ENCODE data around the gene RPL19.
A peak's percentile ranks its signal among the peaks of the same experiment; 100 is the strongest.

The RPL19 gene

GRCh38 chr17:39194985-39195524 is 5.0 kb upstream of the RPL19 start:
- no peak overlapping the region for H2AFZ ChIP-seq (ENCODE audit: low read depth, low read length)
- no peak overlapping the region for H3K27ac ChIP-seq (ENCODE audit: low read length)
- TF ChIP-seq CTCF (IDR thresholded peaks at IDR 0.05; ENCODE audit: low read depth, low read length) (no peak), EZH2phosphoT487 (IDR thresholded peaks at IDR 0.05; ENCODE audit: low read depth) (no peak)
- H3K79me2 ChIP-seq (ENCODE audit: low read length) = peaks cover 14% of the 10 kb centered on the region
- no peak overlapping the region for H3K9ac ChIP-seq (ENCODE audit: low read length)
- H3K9me3 ChIP-seq (ENCODE audit: insufficient read depth, low read length) = no peaks in the 10 kb centered on the region
- no peak overlapping the region for H3K4me2 ChIP-seq (ENCODE audit: low read length)
- no peaks in the 10 kb centered on the region for H4K20me1 ChIP-seq (ENCODE audit: insufficient read depth, low read length)
- H3K4me1 ChIP-seq (ENCODE audit: low read length) = peaks cover 18% of the 10 kb centered on the region
- no peaks in the 10 kb centered on the region for H3K36me3 ChIP-seq (replicated peaks; ENCODE audit: low read depth, low read length)
- H3K27me3 ChIP-seq (ENCODE audit: low read depth, low read length) = no peaks in the 10 kb centered on the region
- H3K4me3 ChIP-seq (ENCODE audit: low read length) = no peak overlapping the region

- no peak overlapping the region for H3K4me3 ChIP-seq (ENCODE audit: low read length)
Measured at GRCh38 chr17:39195568-39196160, 4.4 kb upstream of the RPL19 start.

GRCh38 chr17:39196241-39196807 is 3.8 kb upstream of the RPL19 start:
- Histone ChIP-seq H3K4me2 (ENCODE audit: low read length) (peak overlapping the region; percentile 99), H3K36me3 (replicated peaks; ENCODE audit: low read depth, low read length) (peaks cover 9% of the 10 kb centered on the region), H2AFZ (ENCODE audit: low read depth, low read length) (no peak overlapping the region), H3K27me3 (ENCODE audit: low read depth, low read length) (no peaks in the 10 kb centered on the region), H3K4me3 (ENCODE audit: low read length) (peak overlapping the region; percentile 79), H3K9me3 (ENCODE audit: insufficient read depth, low read length) (no peaks in the 10 kb centered on the region), H3K9ac (ENCODE audit: low read length) (peak overlapping the region; percentile 36; the same call in 1 of the 2 replicates), H4K20me1 (ENCODE audit: insufficient read depth, low read length) (no peaks in the 10 kb centered on the region), H3K4me1 (ENCODE audit: low read length) (peaks cover 23% of the 10 kb centered on the region), H3K79me2 (ENCODE audit: low read length) (peaks cover 27% of the 10 kb centered on the region), H3K27ac (ENCODE audit: low read length) (no peak overlapping the region)
- TF ChIP-seq CTCF (IDR thresholded peaks at IDR 0.05; ENCODE audit: low read depth, low read length) = no peak
- no peak for TF ChIP-seq EZH2phosphoT487 (IDR thresholded peaks at IDR 0.05; ENCODE audit: low read depth)

More at GRCh38 chr17:39195568-39196160, 4.4 kb upstream of the RPL19 start:
- H3K4me1 ChIP-seq (ENCODE audit: low read length) = peaks cover 18% of the 10 kb centered on the region
- H3K9ac ChIP-seq (ENCODE audit: low read length) = no peak overlapping the region
- H3K79me2 ChIP-seq (ENCODE audit: low read length) = peaks cover 20% of the 10 kb centered on the region
- no peak overlapping the region for H2AFZ ChIP-seq (ENCODE audit: low read depth, low read length)
- H3K4me2 ChIP-seq (ENCODE audit: low read length) = no peak overlapping the region
- no peak overlapping the region for H3K27ac ChIP-seq (ENCODE audit: low read length)
- H3K27me3 ChIP-seq (ENCODE audit: low read depth, low read length) = no peaks in the 10 kb centered on the region
- no peaks in the 10 kb centered on the region for H4K20me1 ChIP-seq (ENCODE audit: insufficient read depth, low read length)
- H3K36me3 ChIP-seq (replicated peaks; ENCODE audit: low read depth, low read length) = peaks cover 3% of the 10 kb centered on the region
- H3K9me3 ChIP-seq (ENCODE audit: insufficient read depth, low read length) = no peaks in the 10 kb centered on the region
- TF ChIP-seq CTCF (IDR thresholded peaks at IDR 0.05; ENCODE audit: low read depth, low read length) (no peak), EZH2phosphoT487 (IDR thresholded peaks at IDR 0.05; ENCODE audit: low read depth) (no peak)

GRCh38 chr17:39196808-39197291 is 3.2 kb upstream of the RPL19 start:
- Histone ChIP-seq H3K9me3 (ENCODE audit: insufficient read depth, low read length) (no peaks in the 10 kb centered on the region), H3K27me3 (ENCODE audit: low read depth, low read length) (no peaks in the 10 kb centered on the region), H3K79me2 (ENCODE audit: low read length) (peaks cover 32% of the 10 kb centered on the region), H3K9ac (ENCODE audit: low read length) (peak overlapping the region; percentile 64), H4K20me1 (ENCODE audit: insufficient read depth, low read length) (no peaks in the 10 kb centered on the region), H3K4me2 (ENCODE audit: low read length) (peak overlapping the region; percentile 99), H3K4me3 (ENCODE audit: low read length) (peak overlapping the region; percentile 79), H3K27ac (ENCODE audit: low read length) (no peak overlapping the region), H3K36me3 (replicated peaks; ENCODE audit: low read depth, low read length) (peaks cover 12% of the 10 kb centered on the region), H2AFZ (ENCODE audit: low read depth, low read length) (no peak overlapping the region), H3K4me1 (ENCODE audit: low read length) (peaks cover 27% of the 10 kb centered on the region)
- no peak for TF ChIP-seq EZH2phosphoT487 (IDR thresholded peaks at IDR 0.05; ENCODE audit: low read depth)
- TF ChIP-seq CTCF (IDR thresholded peaks at IDR 0.05; ENCODE audit: low read depth, low read length) = no peak
